GM12864 (cell line): ENCODE data around the gene STAB2.

Source experiments
- DNase-seq: peaks from one replicate; pipeline ENCODE4 v3.0.0-alpha.2; 2011; ENCODE audit warnings: low read depth
- H3K4me3 ChIP-seq: 2 replicates; pipeline ENCODE4 v1.5.1; 2011; ENCODE audit warnings: mild to moderate bottlenecking, low read depth, low read length, control low read depth
- TF ChIP-seq, protein P1 (sequence below): IDR thresholded peaks from 2 replicates; pipeline ENCODE4 v1.5.1; 2011; ENCODE audit warnings: low read depth, mild to moderate bottlenecking, moderate library complexity, low read length, control low read depth, inconsistent platforms; ENCODE audit errors: missing control alignments

STAB2 gene

GRCh38 chr12:103769240-103769945 lies 182.3 kb downstream of the STAB2 start:
- no peak for DNase-seq
- TF ChIP-seq, protein P1, sequence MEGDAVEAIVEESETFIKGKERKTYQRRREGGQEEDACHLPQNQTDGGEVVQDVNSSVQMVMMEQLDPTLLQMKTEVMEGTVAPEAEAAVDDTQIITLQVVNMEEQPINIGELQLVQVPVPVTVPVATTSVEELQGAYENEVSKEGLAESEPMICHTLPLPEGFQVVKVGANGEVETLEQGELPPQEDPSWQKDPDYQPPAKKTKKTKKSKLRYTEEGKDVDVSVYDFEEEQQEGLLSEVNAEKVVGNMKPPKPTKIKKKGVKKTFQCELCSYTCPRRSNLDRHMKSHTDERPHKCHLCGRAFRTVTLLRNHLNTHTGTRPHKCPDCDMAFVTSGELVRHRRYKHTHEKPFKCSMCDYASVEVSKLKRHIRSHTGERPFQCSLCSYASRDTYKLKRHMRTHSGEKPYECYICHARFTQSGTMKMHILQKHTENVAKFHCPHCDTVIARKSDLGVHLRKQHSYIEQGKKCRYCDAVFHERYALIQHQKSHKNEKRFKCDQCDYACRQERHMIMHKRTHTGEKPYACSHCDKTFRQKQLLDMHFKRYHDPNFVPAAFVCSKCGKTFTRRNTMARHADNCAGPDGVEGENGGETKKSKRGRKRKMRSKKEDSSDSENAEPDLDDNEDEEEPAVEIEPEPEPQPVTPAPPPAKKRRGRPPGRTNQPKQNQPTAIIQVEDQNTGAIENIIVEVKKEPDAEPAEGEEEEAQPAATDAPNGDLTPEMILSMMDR = no peak
- no peak overlapping the region for H3K4me3 ChIP-seq

GRCh38 chr12:103771466-103771865 lies 184.4 kb downstream of the STAB2 start:
- no peak overlapping the region for H3K4me3 ChIP-seq
- DNase-seq = no peak
- TF ChIP-seq, protein P1 = peak; percentile 32

DNA sequence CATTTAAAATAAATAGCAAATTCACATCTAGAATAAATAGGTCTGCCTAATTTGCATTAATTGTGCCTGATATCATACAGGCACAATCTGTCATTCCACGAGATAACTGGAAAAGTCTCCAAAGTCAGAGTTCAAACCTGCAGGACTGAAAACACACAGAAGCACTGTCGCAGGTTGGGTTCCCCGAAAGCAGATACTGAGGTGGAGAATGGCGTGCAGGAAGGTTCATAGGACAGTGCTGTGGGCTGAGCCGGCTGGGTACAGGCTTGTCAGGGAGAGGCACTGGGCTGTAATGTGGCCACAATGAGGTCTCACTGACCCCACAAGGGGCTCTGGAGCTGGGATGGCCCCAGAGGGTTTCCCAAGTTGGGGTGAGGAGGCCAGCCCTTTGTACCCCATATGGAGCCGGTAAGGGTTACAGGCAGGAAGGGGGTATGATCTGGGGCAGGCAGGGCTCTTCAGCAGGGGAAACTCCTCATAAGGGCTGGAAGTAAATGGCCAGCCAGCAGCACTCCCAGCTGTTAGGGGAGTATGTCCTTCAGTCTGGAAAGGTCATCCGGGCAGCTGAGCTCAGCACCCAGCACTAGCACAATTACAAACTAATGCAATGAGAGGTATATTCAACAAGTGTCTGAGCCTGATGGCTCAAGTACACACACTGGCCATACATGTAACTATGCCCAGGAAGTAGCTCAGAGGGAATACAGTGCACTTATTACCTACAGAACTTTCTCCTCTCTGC lies 185.5 kb downstream of the STAB2 start:
- TF ChIP-seq, protein P1 = no peak
- no peak overlapping the region for H3K4me3 ChIP-seq
- DNase-seq = no peak

DNA sequence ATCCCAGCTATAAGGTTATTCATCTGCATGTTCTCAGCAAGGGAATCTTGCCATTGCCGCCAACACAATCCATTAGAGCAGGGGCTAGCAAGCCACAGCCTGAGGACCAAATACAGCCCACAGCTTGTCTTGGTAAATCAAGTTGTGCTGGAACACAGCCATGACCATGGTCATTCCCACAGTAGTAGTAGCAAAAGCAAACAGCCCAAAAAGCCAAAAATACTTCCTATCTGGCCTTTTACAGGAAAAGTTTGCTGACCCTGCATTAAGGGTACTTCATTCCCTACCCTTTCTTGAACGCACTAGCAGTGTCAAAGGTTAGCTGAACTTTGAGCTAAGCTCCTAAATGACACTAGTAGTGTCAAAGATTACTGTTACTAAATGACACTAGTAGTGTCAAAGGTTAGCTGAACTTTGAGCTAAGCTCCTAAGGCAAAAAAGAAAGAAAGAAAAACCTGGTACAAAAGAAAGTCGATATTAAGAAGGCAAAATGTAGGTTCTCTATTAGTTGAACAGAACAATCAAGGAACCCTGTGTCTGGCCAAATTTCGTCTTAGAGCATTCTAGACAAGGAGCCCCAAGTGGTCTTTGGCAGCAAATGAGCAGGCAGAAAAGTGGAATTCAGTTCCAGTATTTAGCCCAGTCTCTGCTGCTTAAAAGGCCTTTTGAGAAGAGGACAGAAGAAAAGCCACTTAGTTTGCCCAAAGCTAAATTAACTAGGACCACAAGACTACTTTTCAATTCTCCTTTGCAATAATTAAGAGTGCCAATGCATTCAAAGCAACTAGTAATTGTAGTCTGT lies 186.2 kb downstream of the STAB2 start:
- no peak for DNase-seq
- no peak overlapping the region for H3K4me3 ChIP-seq
- TF ChIP-seq, protein P1 = no peak

- H3K4me3 ChIP-seq = no peak overlapping the region
- TF ChIP-seq, protein P1 = no peak
- no peak for DNase-seq
Observed at GRCh38 chr12:103774977-103775560, 188.0 kb downstream of the STAB2 start.

- TF ChIP-seq, protein P1 = no peak
- H3K4me3 ChIP-seq = no peak overlapping the region
- no peak for DNase-seq
Observed at GRCh38 chr12:103778781-103779180, 191.7 kb downstream of the STAB2 start.
